ENCODE data around the gene KLHL5. TPM values are rescaled to one million over a fixed set of nuclear protein-coding genes. Genes with fewer than 3 reads are reported as not detected.

The KLHL5 gene
- total and polyA plus RNA-seq, 2 of the 4 experiments (the other 2 are of a cell fraction): 58.8 to 97.7 TPM

DNA sequence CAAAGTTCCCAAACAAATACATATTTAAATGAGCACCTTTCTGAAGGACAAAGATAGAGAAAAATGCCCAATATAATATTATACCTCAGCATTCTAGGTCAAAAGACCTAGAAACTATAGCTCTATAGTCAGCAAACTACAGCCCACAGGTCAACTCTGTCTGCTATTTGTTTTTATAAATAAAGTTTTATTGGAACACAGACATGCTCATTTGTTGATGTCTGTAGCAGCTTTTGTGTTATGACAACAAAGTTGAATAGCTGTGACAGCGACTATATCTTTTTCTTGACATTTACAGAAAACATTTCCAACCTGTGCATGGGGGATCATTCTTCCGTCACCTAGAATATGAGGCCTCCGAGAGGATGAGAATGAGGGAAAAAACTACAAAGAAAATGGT lies 71.6 kb downstream of the KLHL5 start:
- no peak overlapping the region for H2BK20ac ChIP-seq (ENCODE audit: low read depth, low read length)
- no peaks in the 10 kb centered on the region for H4K20me1 ChIP-seq (ENCODE audit: insufficient read depth, low read length)
- H2BK5ac ChIP-seq (ENCODE audit: low read depth, low read length, poor library complexity, severe bottlenecking): no peak overlapping the region
- no peak overlapping the region for H3K4me3 ChIP-seq (ENCODE audit: insufficient read depth, low read depth, low read length)
- no peak overlapping the region for H2BK15ac ChIP-seq (ENCODE audit: low read depth, low read length)
- no peak overlapping the region for H4K5ac ChIP-seq (ENCODE audit: low read depth, low read length)
- H3K56ac ChIP-seq (ENCODE audit: extremely low read depth, insufficient read depth, low read length): no peak overlapping the region
- H3K9me3 ChIP-seq (ENCODE audit: control insufficient read depth, insufficient read depth, low read length): no peaks in the 10 kb centered on the region
- no peak overlapping the region for H3K9ac ChIP-seq (ENCODE audit: low read depth, low read length)
- no peak overlapping the region for H4K91ac ChIP-seq (ENCODE audit: insufficient read depth, low read depth, low read length)
- no peaks in the 10 kb centered on the region; the same call in 1 of the 2 replicates for H3K9me1 ChIP-seq (ENCODE audit: insufficient read depth, low read length)
- no peak overlapping the region for H2BK120ac ChIP-seq (ENCODE audit: low read depth, low read length)
- H2AK5ac ChIP-seq (ENCODE audit: low read depth, low read length): no peak overlapping the region
- no TSS peak for BruUV-seq (replicated peaks)
- in situ Hi-C loops (cut with MboI; ENCODE audit: low sequenced_read_pairs): no loop called here
- no peak overlapping the region for H2AK9ac ChIP-seq (replicated peaks; ENCODE audit: low read depth, low read length, poor library complexity)
- peaks cover 4% of the 10 kb centered on the region; the same call in 1 of the 2 replicates for H3K4me1 ChIP-seq (ENCODE audit: control insufficient read depth, insufficient read depth, low read length)
- H3K4ac ChIP-seq (ENCODE audit: low read depth, low read length): no peak overlapping the region
- no peak overlapping the region for H2AFZ ChIP-seq (replicated peaks; ENCODE audit: low read length, poor library complexity)
- H3K79me1 ChIP-seq (ENCODE audit: low read depth in 1 of 2, low read length in 2 of 2): no peaks in the 10 kb centered on the region
- ChIA-PET CTCF (interaction anchor here (1.5 to 1.8 kb wide), 2 partner anchors 233 to 374 kb away, joined by 9 read pairs; no protein-coding TSS in a partner anchor), POLR2A (ENCODE audit: unreplicated experiment) (no interaction called here)
- H3K14ac ChIP-seq (replicated peaks; ENCODE audit: low read depth, low read length): no peak overlapping the region
- no peak overlapping the region for H3K23ac ChIP-seq (ENCODE audit: low read depth, low read length)
- H3K36me3 ChIP-seq (ENCODE audit: control insufficient read depth, insufficient read depth, low read length): no peaks in the 10 kb centered on the region
- H3K27ac ChIP-seq (ENCODE audit: insufficient read depth, low read length): no peak overlapping the region
- no peak overlapping the region for H3K4me2 ChIP-seq (ENCODE audit: low read depth, low read length)
- TF ChIP-seq CEBPB (IDR thresholded peaks at IDR 0.05; ENCODE audit: low read depth, low read length) (no peak), RCOR1 (IDR thresholded peaks at IDR 0.05; ENCODE audit: insufficient replicate concordance, low read length) (no peak), MAZ (IDR thresholded peaks at IDR 0.05; ENCODE audit: borderline replicate concordance, low read depth, low read length) (no peak), POLR2A (IDR thresholded peaks at IDR 0.05; ENCODE audit: low read depth, low read length) (no peak), MXI1 (IDR thresholded peaks at IDR 0.05; ENCODE audit: borderline replicate concordance, low read depth, low read length) (no peak), FOS (IDR thresholded peaks at IDR 0.05; ENCODE audit: low read depth, low read length) (no peak), BHLHE40 (IDR thresholded peaks at IDR 0.05; ENCODE audit: low read depth, low read length) (no peak), NFE2L2 (IDR thresholded peaks at IDR 0.05; ENCODE audit: low read depth, low read length) (no peak), MAFK (IDR thresholded peaks at IDR 0.05; ENCODE audit: low read depth, low read length) (no peak)
- TF ChIP-seq, protein P1, sequence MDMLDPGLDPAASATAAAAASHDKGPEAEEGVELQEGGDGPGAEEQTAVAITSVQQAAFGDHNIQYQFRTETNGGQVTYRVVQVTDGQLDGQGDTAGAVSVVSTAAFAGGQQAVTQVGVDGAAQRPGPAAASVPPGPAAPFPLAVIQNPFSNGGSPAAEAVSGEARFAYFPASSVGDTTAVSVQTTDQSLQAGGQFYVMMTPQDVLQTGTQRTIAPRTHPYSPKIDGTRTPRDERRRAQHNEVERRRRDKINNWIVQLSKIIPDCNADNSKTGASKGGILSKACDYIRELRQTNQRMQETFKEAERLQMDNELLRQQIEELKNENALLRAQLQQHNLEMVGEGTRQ (IDR thresholded peaks at IDR 0.05; ENCODE audit: low read depth, low read length): no peak
- H3K27me3 ChIP-seq (ENCODE audit: control insufficient read depth, insufficient read depth, low read length): no peaks in the 10 kb centered on the region
- dilution Hi-C loops (cut with HindIII; ENCODE audit: low sequenced_read_pairs, unreplicated experiment): no loop called here
- DNase-seq (no peak), ATAC-seq (ENCODE audit: low read depth) (no peak)
- no CpG with 5 or more reads among the region's 3 CpGs for WGBS, 2 experiments (ENCODE audit: extremely low coverage in 2 of 2, insufficient read length in 1 of 2)
- no peak overlapping the region for H3K18ac ChIP-seq (ENCODE audit: low read depth, low read length)
- intact Hi-C loops (cut with micrococcal nuclease): loop anchor here (2.0 to 10.0 kb wide), 3 partner anchors 185 to 1069 kb away; no protein-coding TSS in a partner anchor
- H4K8ac ChIP-seq (ENCODE audit: low read depth in 2 of 2, low read length in 2 of 2): no peak overlapping the region

All from IMR-90 (cell line).